Measurements from ENCODE around the gene ABCB4. TPM values are rescaled to one million over a fixed set of nuclear protein-coding genes. Genes with fewer than 3 reads are reported as not detected.

Gene ABCB4
- polyA plus RNA-seq, result 1.0 TPM
- long read RNA-seq, donor 1, result 0 reads
- long read RNA-seq, donor 2, result 0 reads
- long read RNA-seq, donor 3, result 0 reads
- long read RNA-seq, donor 4, result 0 reads
- long read RNA-seq, donor 5, result 0 reads
- long read RNA-seq, donor 6, result 0 reads
- long read RNA-seq, donor 7, result 0 reads
- long read RNA-seq, donor 8, result 0 reads
- long read RNA-seq, donor 9, result 0 reads
- long read RNA-seq, donor 10, result 0 reads
- long read RNA-seq, donor 11, result 0 reads

- Histone ChIP-seq H3K4me3 (ENCODE audit: low read length) (peak within 1 kb of the TSS; percentile 7), H3K36me3 (ENCODE audit: control insufficient read depth, insufficient read depth, low read length) (no peaks in the 10 kb centered on the region), H3K27ac (ENCODE audit: low read length) (no peak within 1 kb of the TSS), H3K27me3 (ENCODE audit: control insufficient read depth, insufficient read depth, low read length) (peaks cover 12% of the 10 kb centered on the region), H3K4me1 (ENCODE audit: control insufficient read depth, insufficient read depth, low read length) (peaks cover 13% of the 10 kb centered on the region), H3K9me3 (ENCODE audit: control insufficient read depth, low read depth, low read length) (no peaks in the 10 kb centered on the region)
- no CpG with 5 or more reads among the region's 80 CpGs for WGBS (ENCODE audit: insufficient coverage, low lambda C conversion rate)
- DNase-seq, result peak; percentile 15 to 32
These were observed at the start of gene ABCB4 for GRCh38 chr7:87475359-87476178. Gene ABCB4 (minus strand): TSS chr7:87475680. CDS start chr7:87475465, 215 bp downstream.

- no peak overlapping the region for H3K27ac ChIP-seq (ENCODE audit: low read length)
- no peaks in the 10 kb centered on the region for H3K27me3 ChIP-seq (ENCODE audit: control insufficient read depth, insufficient read depth, low read length)
- peaks cover 10% of the 10 kb centered on the region for H3K36me3 ChIP-seq (ENCODE audit: control insufficient read depth, insufficient read depth, low read length)
- no peak overlapping the region for H3K4me3 ChIP-seq (ENCODE audit: low read length)
- 29% methylated on average over 1 of the region's 2 CpGs for WGBS (ENCODE audit: insufficient coverage, low lambda C conversion rate)
- H3K9me3 ChIP-seq (ENCODE audit: control insufficient read depth, low read depth, low read length), result no peaks in the 10 kb centered on the region
- no peak for DNase-seq
- H3K4me1 ChIP-seq (ENCODE audit: control insufficient read depth, insufficient read depth, low read length), result no peaks in the 10 kb centered on the region
These were observed 43.3 kb upstream of the ABCB4 start for GRCh38 chr7:87518735-87519134.

- Histone ChIP-seq H3K4me1 (ENCODE audit: control insufficient read depth, insufficient read depth, low read length) (no peaks in the 10 kb centered on the region), H3K27ac (ENCODE audit: low read length) (no peak overlapping the region), H3K9me3 (ENCODE audit: control insufficient read depth, low read depth, low read length) (no peaks in the 10 kb centered on the region), H3K36me3 (ENCODE audit: control insufficient read depth, insufficient read depth, low read length) (peaks cover 10% of the 10 kb centered on the region), H3K4me3 (ENCODE audit: low read length) (no peak overlapping the region), H3K27me3 (ENCODE audit: control insufficient read depth, insufficient read depth, low read length) (no peaks in the 10 kb centered on the region)
- WGBS (ENCODE audit: insufficient coverage, low lambda C conversion rate), result no CpG with 5 or more reads among the region's 3 CpGs
- no peak for DNase-seq
These were observed 42.4 kb upstream of the ABCB4 start for GRCh38 chr7:87517891-87518290.

GRCh38 chr7:87517136-87517815 lies 41.8 kb upstream of the ABCB4 start:
- no peak for DNase-seq
- Histone ChIP-seq H3K4me1 (ENCODE audit: control insufficient read depth, insufficient read depth, low read length) (no peaks in the 10 kb centered on the region), H3K27ac (ENCODE audit: low read length) (no peak overlapping the region), H3K36me3 (ENCODE audit: control insufficient read depth, insufficient read depth, low read length) (peaks cover 10% of the 10 kb centered on the region), H3K27me3 (ENCODE audit: control insufficient read depth, insufficient read depth, low read length) (no peaks in the 10 kb centered on the region), H3K4me3 (ENCODE audit: low read length) (no peak overlapping the region), H3K9me3 (ENCODE audit: control insufficient read depth, low read depth, low read length) (no peaks in the 10 kb centered on the region)
- WGBS (ENCODE audit: insufficient coverage, low lambda C conversion rate), result 70% methylated on average over 2 of the region's 3 CpGs

- H3K9me3 ChIP-seq (ENCODE audit: control insufficient read depth, low read depth, low read length), result no peaks in the 10 kb centered on the region
- DNase-seq, result no peak
- H3K4me1 ChIP-seq (ENCODE audit: control insufficient read depth, insufficient read depth, low read length), result no peaks in the 10 kb centered on the region
- no peak overlapping the region for H3K27ac ChIP-seq (ENCODE audit: low read length)
- H3K36me3 ChIP-seq (ENCODE audit: control insufficient read depth, insufficient read depth, low read length), result peaks cover 9% of the 10 kb centered on the region
- no peak overlapping the region for H3K4me3 ChIP-seq (ENCODE audit: low read length)
- no peaks in the 10 kb centered on the region for H3K27me3 ChIP-seq (ENCODE audit: control insufficient read depth, insufficient read depth, low read length)
- 100% methylated on average over 1 of the region's 5 CpGs for WGBS (ENCODE audit: insufficient coverage, low lambda C conversion rate)
These were observed 38.4 kb upstream of the ABCB4 start for GRCh38 chr7:87513735-87514335.

- Histone ChIP-seq H3K36me3 (ENCODE audit: control insufficient read depth, insufficient read depth, low read length) (peaks cover 14% of the 10 kb centered on the region), H3K4me1 (ENCODE audit: control insufficient read depth, insufficient read depth, low read length) (no peaks in the 10 kb centered on the region), H3K9me3 (ENCODE audit: control insufficient read depth, low read depth, low read length) (no peaks in the 10 kb centered on the region), H3K27me3 (ENCODE audit: control insufficient read depth, insufficient read depth, low read length) (no peaks in the 10 kb centered on the region), H3K4me3 (ENCODE audit: low read length) (no peak overlapping the region), H3K27ac (ENCODE audit: low read length) (no peak overlapping the region)
- no CpG with 5 or more reads among the region's 4 CpGs for WGBS (ENCODE audit: insufficient coverage, low lambda C conversion rate)
- DNase-seq, result no peak
These were observed 37.4 kb upstream of the ABCB4 start for GRCh38 chr7:87512906-87513305.

GRCh38 chr7:87511510-87511909 lies 36.0 kb upstream of the ABCB4 start:
- no CpG with 5 or more reads among the region's 1 CpG for WGBS (ENCODE audit: insufficient coverage, low lambda C conversion rate)

GRCh38 chr7:87510411-87510875 lies 35.0 kb upstream of the ABCB4 start:
- WGBS (ENCODE audit: insufficient coverage, low lambda C conversion rate), result no CpG with 5 or more reads among the region's 1 CpG
- DNase-seq, result peak in 1 of 2 donors; percentile 16
- Histone ChIP-seq H3K27ac (ENCODE audit: low read length) (no peak overlapping the region), H3K4me1 (ENCODE audit: control insufficient read depth, insufficient read depth, low read length) (no peaks in the 10 kb centered on the region), H3K36me3 (ENCODE audit: control insufficient read depth, insufficient read depth, low read length) (peaks cover 19% of the 10 kb centered on the region), H3K4me3 (ENCODE audit: low read length) (no peak overlapping the region), H3K9me3 (ENCODE audit: control insufficient read depth, low read depth, low read length) (no peaks in the 10 kb centered on the region), H3K27me3 (ENCODE audit: control insufficient read depth, insufficient read depth, low read length) (no peaks in the 10 kb centered on the region)

More at GRCh38 chr7:87511510-87511909, 36.0 kb upstream of the ABCB4 start:
- no peaks in the 10 kb centered on the region for H3K27me3 ChIP-seq (ENCODE audit: control insufficient read depth, insufficient read depth, low read length)
- H3K9me3 ChIP-seq (ENCODE audit: control insufficient read depth, low read depth, low read length), result no peaks in the 10 kb centered on the region
- DNase-seq, result no peak
- H3K4me1 ChIP-seq (ENCODE audit: control insufficient read depth, insufficient read depth, low read length), result no peaks in the 10 kb centered on the region
- no peak overlapping the region for H3K27ac ChIP-seq (ENCODE audit: low read length)
- H3K4me3 ChIP-seq (ENCODE audit: low read length), result no peak overlapping the region
- H3K36me3 ChIP-seq (ENCODE audit: control insufficient read depth, insufficient read depth, low read length), result peaks cover 19% of the 10 kb centered on the region

GRCh38 chr7:87507446-87507845 lies 32.0 kb upstream of the ABCB4 start:
- Histone ChIP-seq H3K27ac (ENCODE audit: low read length) (no peak overlapping the region), H3K9me3 (ENCODE audit: control insufficient read depth, low read depth, low read length) (no peaks in the 10 kb centered on the region), H3K4me3 (ENCODE audit: low read length) (no peak overlapping the region), H3K4me1 (ENCODE audit: control insufficient read depth, insufficient read depth, low read length) (no peaks in the 10 kb centered on the region), H3K36me3 (ENCODE audit: control insufficient read depth, insufficient read depth, low read length) (peaks cover 17% of the 10 kb centered on the region), H3K27me3 (ENCODE audit: control insufficient read depth, insufficient read depth, low read length) (no peaks in the 10 kb centered on the region)
- no peak for DNase-seq
- no CpG with 5 or more reads among the region's 3 CpGs for WGBS (ENCODE audit: insufficient coverage, low lambda C conversion rate)
